ENCODE data around the gene USP34. TPM values are rescaled to one million over a fixed set of nuclear protein-coding genes. Genes with fewer than 3 reads are reported as not detected.

Gene USP34
- total RNA-seq, 1 experiment from 2014 or later = 91.4 TPM

- DNase-seq (ENCODE audit: low read depth, low spot score) (no peak), ATAC-seq (no peak)
- no peaks in the 10 kb centered on the region for H3K4me1 ChIP-seq (ENCODE audit: control insufficient read depth, insufficient read depth, low read length)
- no peaks in the 10 kb centered on the region for H3K9me3 ChIP-seq (ENCODE audit: control insufficient read depth, insufficient read depth, low read depth, low read length)
- H3K27me3 ChIP-seq (ENCODE audit: control insufficient read depth, insufficient read depth, low read length) = no peaks in the 10 kb centered on the region
- peaks cover 28% of the 10 kb centered on the region for H3K36me3 ChIP-seq (ENCODE audit: control insufficient read depth, insufficient read depth, low read length)
- CTCF ChIA-PET = no interaction called here
- no TSS peak for BruUV-seq (replicated peaks)
- no peak overlapping the region for H3K4me3 ChIP-seq (ENCODE audit: low read depth in 2 of 2, low read length in 2 of 2)
- in situ Hi-C loops (cut with HindIII; ENCODE audit: low pct_unique_long_range_greater_than_20kb, low sequenced_read_pairs) (no loop called here), intact Hi-C loops (cut with micrococcal nuclease; ENCODE audit: unreplicated experiment) (no loop called here)
- no peak overlapping the region for H3K27ac ChIP-seq (ENCODE audit: low read length)
- POLR2A ChIA-PET = no interaction called here
- TF ChIP-seq POLR2AphosphoS5 (IDR thresholded peaks at IDR 0.05; ENCODE audit: low read depth, low read length) (no peak), REST (IDR thresholded peaks at IDR 0.05; ENCODE audit: insufficient read depth in 1 of 2, low read depth in 2 of 2, low read length in 1 of 2) (no peak), TCF7L2 (IDR thresholded peaks at IDR 0.05; ENCODE audit: low read depth, low read length) (no peak), SIN3A (IDR thresholded peaks at IDR 0.05; ENCODE audit: borderline replicate concordance, insufficient read depth, low read depth, low read length) (no peak)
- TF ChIP-seq, protein P1, sequence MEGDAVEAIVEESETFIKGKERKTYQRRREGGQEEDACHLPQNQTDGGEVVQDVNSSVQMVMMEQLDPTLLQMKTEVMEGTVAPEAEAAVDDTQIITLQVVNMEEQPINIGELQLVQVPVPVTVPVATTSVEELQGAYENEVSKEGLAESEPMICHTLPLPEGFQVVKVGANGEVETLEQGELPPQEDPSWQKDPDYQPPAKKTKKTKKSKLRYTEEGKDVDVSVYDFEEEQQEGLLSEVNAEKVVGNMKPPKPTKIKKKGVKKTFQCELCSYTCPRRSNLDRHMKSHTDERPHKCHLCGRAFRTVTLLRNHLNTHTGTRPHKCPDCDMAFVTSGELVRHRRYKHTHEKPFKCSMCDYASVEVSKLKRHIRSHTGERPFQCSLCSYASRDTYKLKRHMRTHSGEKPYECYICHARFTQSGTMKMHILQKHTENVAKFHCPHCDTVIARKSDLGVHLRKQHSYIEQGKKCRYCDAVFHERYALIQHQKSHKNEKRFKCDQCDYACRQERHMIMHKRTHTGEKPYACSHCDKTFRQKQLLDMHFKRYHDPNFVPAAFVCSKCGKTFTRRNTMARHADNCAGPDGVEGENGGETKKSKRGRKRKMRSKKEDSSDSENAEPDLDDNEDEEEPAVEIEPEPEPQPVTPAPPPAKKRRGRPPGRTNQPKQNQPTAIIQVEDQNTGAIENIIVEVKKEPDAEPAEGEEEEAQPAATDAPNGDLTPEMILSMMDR (IDR thresholded peaks at IDR 0.05) = no peak
Measured at GRCh38 chr2:61343141-61343540, 127.7 kb downstream of the USP34 start.

DNA sequence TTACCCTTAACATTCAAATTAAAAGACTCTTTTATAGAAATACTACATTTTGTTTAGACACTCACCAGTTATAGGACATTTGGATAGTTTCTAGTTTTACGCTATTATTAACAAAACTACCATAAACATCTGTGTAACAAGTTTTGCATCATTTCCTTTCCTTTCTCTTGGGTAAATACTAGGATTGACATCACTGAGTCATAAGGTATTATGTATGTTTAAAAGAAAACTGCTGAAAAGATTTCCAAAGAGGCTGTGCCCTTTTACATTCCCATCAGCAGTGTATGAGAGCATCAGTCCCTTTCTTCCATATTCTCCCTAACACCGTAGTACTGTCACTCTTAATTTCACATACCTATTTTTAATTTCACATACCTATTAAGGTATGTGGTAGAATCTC is 130.6 kb downstream of the USP34 start:
- intact Hi-C loops (cut with micrococcal nuclease; ENCODE audit: unreplicated experiment) (no loop called here), in situ Hi-C loops (cut with HindIII; ENCODE audit: low pct_unique_long_range_greater_than_20kb, low sequenced_read_pairs) (no loop called here)
- no peak overlapping the region for H3K4me3 ChIP-seq (ENCODE audit: low read depth in 2 of 2, low read length in 2 of 2)
- no peaks in the 10 kb centered on the region for H3K4me1 ChIP-seq (ENCODE audit: control insufficient read depth, insufficient read depth, low read length)
- no peak overlapping the region for H3K27ac ChIP-seq (ENCODE audit: low read length)
- no peaks in the 10 kb centered on the region for H3K27me3 ChIP-seq (ENCODE audit: control insufficient read depth, insufficient read depth, low read length)
- peak; percentile 46 for DNase-seq (ENCODE audit: low read depth, low spot score)
- peaks cover 21% of the 10 kb centered on the region for H3K36me3 ChIP-seq (ENCODE audit: control insufficient read depth, insufficient read depth, low read length)
- TF ChIP-seq TCF7L2 (IDR thresholded peaks at IDR 0.05; ENCODE audit: low read depth, low read length) (no peak), POLR2AphosphoS5 (IDR thresholded peaks at IDR 0.05; ENCODE audit: low read depth, low read length) (no peak)
- ATAC-seq = no peak
- BruUV-seq (replicated peaks) = no TSS peak
- POLR2A ChIA-PET = no interaction called here
- CTCF ChIA-PET = no interaction called here
- H3K9me3 ChIP-seq (ENCODE audit: control insufficient read depth, insufficient read depth, low read depth, low read length) = no peaks in the 10 kb centered on the region

GRCh38 chr2:61338447-61338846 is 132.4 kb downstream of the USP34 start:
- intact Hi-C loops (cut with micrococcal nuclease; ENCODE audit: unreplicated experiment) = no loop called here
- no TSS peak for BruUV-seq (replicated peaks)
- TF ChIP-seq, protein P1 (IDR thresholded peaks at IDR 0.05) = no peak
- TF ChIP-seq POLR2AphosphoS5 (IDR thresholded peaks at IDR 0.05; ENCODE audit: low read depth, low read length) = no peak
- no peak for TF ChIP-seq REST (IDR thresholded peaks at IDR 0.05; ENCODE audit: insufficient read depth in 1 of 2, low read depth in 2 of 2, low read length in 1 of 2)
- TF ChIP-seq SIN3A (IDR thresholded peaks at IDR 0.05; ENCODE audit: borderline replicate concordance, insufficient read depth, low read depth, low read length) = no peak
- no peak for TF ChIP-seq TCF7L2 (IDR thresholded peaks at IDR 0.05; ENCODE audit: low read depth, low read length)
- Histone ChIP-seq H3K27me3 (ENCODE audit: control insufficient read depth, insufficient read depth, low read length) (no peaks in the 10 kb centered on the region), H3K36me3 (ENCODE audit: control insufficient read depth, insufficient read depth, low read length) (peaks cover 17% of the 10 kb centered on the region), H3K4me1 (ENCODE audit: control insufficient read depth, insufficient read depth, low read length) (no peaks in the 10 kb centered on the region), H3K27ac (ENCODE audit: low read length) (no peak overlapping the region), H3K4me3 (ENCODE audit: low read depth in 2 of 2, low read length in 2 of 2) (no peak overlapping the region), H3K9me3 (ENCODE audit: control insufficient read depth, insufficient read depth, low read depth, low read length) (no peaks in the 10 kb centered on the region)
- ChIA-PET POLR2A (interaction anchor here (0.7 kb wide), 1 partner anchor 47 kb away, joined by 3 read pairs; no protein-coding TSS in a partner anchor), CTCF (no interaction called here)
- ATAC-seq = no peak
- in situ Hi-C loops (cut with HindIII; ENCODE audit: low pct_unique_long_range_greater_than_20kb, low sequenced_read_pairs) = no loop called here
- no peak for DNase-seq (ENCODE audit: low read depth, low spot score)
